MM.1S (cell line): ENCODE results near the gene MIGA2.

Experiments
- DNase-seq: peaks from one replicate; pipeline ENCODE4 v3.0.0-alpha.2; 2015
- H2AFZ ChIP-seq: fragments of 300-600 bp; sonication (generic); 2 replicates; pipeline ENCODE4 v1.6.0; 2016; ENCODE audit warnings: antibody characterized with exemption, low read length
- H3F3A ChIP-seq: fragments of 300-600 bp; sonication (generic); 2 replicates; pipeline ENCODE4 v1.6.1; 2016; ENCODE audit warnings: mild to moderate bottlenecking, antibody characterized with exemption, low read length, moderate library complexity, mixed read lengths; ENCODE audit not compliant: insufficient read depth
- H3K27ac ChIP-seq: fragments of 300-600 bp; sonication (generic); 2 replicates; pipeline ENCODE4 v1.5.1; 2016; ENCODE audit warnings: mild to moderate bottlenecking, low read length
- H3K27me3 ChIP-seq: fragments of 300-600 bp; sonication (generic); replicated peaks from 2 replicates; pipeline ENCODE4 v1.6.0; 2016; ENCODE audit warnings: low read length; ENCODE audit not compliant: insufficient read depth
- H3K36me3 ChIP-seq: fragments of 300-600 bp; sonication (generic); replicated peaks from 2 replicates; pipeline ENCODE4 v1.6.1; 2016; ENCODE audit warnings: mild to moderate bottlenecking, low read length, mixed read lengths; ENCODE audit not compliant: insufficient read depth
- H3K4me1 ChIP-seq: fragments of 300-600 bp; sonication (generic); 2 replicates; pipeline ENCODE4 v1.6.1; 2016; ENCODE audit warnings: low read length, mixed read lengths
- H3K4me2 ChIP-seq: fragments of 300-600 bp; sonication (generic); 2 replicates; pipeline ENCODE4 v1.6.0; 2016; ENCODE audit warnings: low read depth, low read length
- H3K4me3 ChIP-seq: fragments of 300-600 bp; sonication (generic); 2 replicates; pipeline ENCODE4 v1.5.1; 2016; ENCODE audit warnings: low read length, mixed read lengths
- H3K79me2 ChIP-seq: fragments of 300-600 bp; sonication (generic); 2 replicates; pipeline ENCODE4 v1.6.1; 2016; ENCODE audit warnings: mixed run types, low read length, mixed read lengths
- H3K9ac ChIP-seq: fragments of 300-600 bp; sonication (generic); 2 replicates; pipeline ENCODE4 v1.6.1; 2016; ENCODE audit warnings: low read length, mixed read lengths
- H3K9me2 ChIP-seq: fragments of 300-600 bp; sonication (generic); replicated peaks from 2 replicates; pipeline ENCODE4 v1.6.1; 2016; ENCODE audit warnings: mild to moderate bottlenecking, low read length, mixed read lengths; ENCODE audit not compliant: insufficient read depth
- H3K9me3 ChIP-seq: fragments of 300-600 bp; sonication (generic); replicated peaks from 2 replicates; pipeline ENCODE4 v1.6.1; 2016; ENCODE audit warnings: mild to moderate bottlenecking, low read length, mixed read lengths; ENCODE audit not compliant: insufficient read depth
- H4K20me1 ChIP-seq: fragments of 300-600 bp; sonication (generic); 2 replicates; pipeline ENCODE4 v1.6.1; 2016; ENCODE audit warnings: mild to moderate bottlenecking, low read length, moderate library complexity, mixed read lengths; ENCODE audit not compliant: insufficient read depth
- EZH2 ChIP-seq: fragments of 300-600 bp; sonication (generic); optimal IDR thresholded peaks from 2 replicates; pipeline ENCODE3; 2017; ENCODE audit warnings: low read depth, mild to moderate bottlenecking, antibody characterized with exemption, low read length, mixed read lengths
- EZH2phosphoT487 ChIP-seq: fragments of 300-600 bp; sonication (generic); IDR thresholded peaks from 2 replicates; pipeline ENCODE4 v1.6.1; 2018; ENCODE audit warnings: antibody characterized with exemption, low read length
- TF ChIP-seq, protein P1 (sequence below): fragments of 300-600 bp; sonication (generic); IDR thresholded peaks from 2 replicates; pipeline ENCODE4 v1.5.1; 2016; ENCODE audit warnings: antibody characterized with exemption, low read length, mixed read lengths

Gene MIGA2, protein sequence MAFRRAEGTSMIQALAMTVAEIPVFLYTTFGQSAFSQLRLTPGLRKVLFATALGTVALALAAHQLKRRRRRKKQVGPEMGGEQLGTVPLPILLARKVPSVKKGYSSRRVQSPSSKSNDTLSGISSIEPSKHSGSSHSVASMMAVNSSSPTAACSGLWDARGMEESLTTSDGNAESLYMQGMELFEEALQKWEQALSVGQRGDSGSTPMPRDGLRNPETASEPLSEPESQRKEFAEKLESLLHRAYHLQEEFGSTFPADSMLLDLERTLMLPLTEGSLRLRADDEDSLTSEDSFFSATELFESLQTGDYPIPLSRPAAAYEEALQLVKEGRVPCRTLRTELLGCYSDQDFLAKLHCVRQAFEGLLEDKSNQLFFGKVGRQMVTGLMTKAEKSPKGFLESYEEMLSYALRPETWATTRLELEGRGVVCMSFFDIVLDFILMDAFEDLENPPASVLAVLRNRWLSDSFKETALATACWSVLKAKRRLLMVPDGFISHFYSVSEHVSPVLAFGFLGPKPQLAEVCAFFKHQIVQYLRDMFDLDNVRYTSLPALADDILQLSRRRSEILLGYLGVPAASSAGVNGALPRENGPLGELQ

DNA sequence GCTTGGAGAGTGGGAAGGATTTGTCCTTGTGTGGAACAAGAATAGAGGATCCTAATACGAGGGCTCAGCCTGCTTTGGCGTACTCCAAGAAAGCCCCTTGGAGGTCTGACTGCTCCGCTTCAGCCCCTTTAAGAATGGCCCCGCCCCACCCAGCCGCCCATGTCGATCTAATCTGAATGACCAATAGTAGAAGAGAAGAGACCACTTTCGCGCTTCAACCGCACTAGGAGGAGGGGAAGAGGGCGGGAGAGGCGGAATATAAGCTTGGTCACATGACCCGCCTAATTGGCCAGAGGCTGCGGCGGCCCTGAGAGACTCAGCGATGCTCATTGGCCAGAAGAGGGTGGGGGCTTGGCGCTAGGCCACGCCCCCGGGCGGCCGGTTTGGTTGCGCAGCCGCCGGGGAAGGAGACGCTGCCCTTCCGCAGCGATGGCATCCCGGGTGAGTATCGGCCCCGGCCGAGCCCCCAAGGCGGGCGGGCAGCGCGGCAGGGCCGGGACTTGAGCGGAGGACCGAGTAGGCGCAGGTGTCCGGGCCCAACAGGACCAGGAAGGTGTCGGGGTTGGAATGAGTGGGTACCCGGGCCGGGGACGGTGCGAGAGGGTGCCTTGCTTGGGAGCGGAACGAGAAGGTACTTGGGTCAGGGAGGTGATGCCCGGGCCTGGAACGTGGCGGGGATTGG is at the start of gene MIGA2:
TSS of gene MIGA2 (plus strand) at position 386 of the 682 bp plus-strand sequence. CDS start 3,969 bp downstream, outside the sequence.
- peak within 1 kb of the TSS; percentile 92 for H3K4me2 ChIP-seq
- H3K9me3 ChIP-seq, result no peaks in the 10 kb centered on the region
- H3K4me3 ChIP-seq, result peak within 1 kb of the TSS; percentile 98
- H3K9me2 ChIP-seq, result no peaks in the 10 kb centered on the region
- H2AFZ ChIP-seq, result peak within 1 kb of the TSS; percentile 99
- TF ChIP-seq, protein P1, sequence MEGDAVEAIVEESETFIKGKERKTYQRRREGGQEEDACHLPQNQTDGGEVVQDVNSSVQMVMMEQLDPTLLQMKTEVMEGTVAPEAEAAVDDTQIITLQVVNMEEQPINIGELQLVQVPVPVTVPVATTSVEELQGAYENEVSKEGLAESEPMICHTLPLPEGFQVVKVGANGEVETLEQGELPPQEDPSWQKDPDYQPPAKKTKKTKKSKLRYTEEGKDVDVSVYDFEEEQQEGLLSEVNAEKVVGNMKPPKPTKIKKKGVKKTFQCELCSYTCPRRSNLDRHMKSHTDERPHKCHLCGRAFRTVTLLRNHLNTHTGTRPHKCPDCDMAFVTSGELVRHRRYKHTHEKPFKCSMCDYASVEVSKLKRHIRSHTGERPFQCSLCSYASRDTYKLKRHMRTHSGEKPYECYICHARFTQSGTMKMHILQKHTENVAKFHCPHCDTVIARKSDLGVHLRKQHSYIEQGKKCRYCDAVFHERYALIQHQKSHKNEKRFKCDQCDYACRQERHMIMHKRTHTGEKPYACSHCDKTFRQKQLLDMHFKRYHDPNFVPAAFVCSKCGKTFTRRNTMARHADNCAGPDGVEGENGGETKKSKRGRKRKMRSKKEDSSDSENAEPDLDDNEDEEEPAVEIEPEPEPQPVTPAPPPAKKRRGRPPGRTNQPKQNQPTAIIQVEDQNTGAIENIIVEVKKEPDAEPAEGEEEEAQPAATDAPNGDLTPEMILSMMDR, result no peak
- no peak for TF ChIP-seq EZH2
- no peak for TF ChIP-seq EZH2phosphoT487
- no peaks in the 10 kb centered on the region for H4K20me1 ChIP-seq
- H3K27ac ChIP-seq, result peak within 1 kb of the TSS; percentile 37; the same call in 1 of the 2 replicates
- peaks cover 5% of the 10 kb centered on the region; the same call in 1 of the 2 replicates for H3F3A ChIP-seq
- DNase-seq, result peak; percentile 99
- H3K4me1 ChIP-seq, result peaks cover 14% of the 10 kb centered on the region
- H3K27me3 ChIP-seq, result no peaks in the 10 kb centered on the region
- H3K9ac ChIP-seq, result peak within 1 kb of the TSS; percentile 81
- no peaks in the 10 kb centered on the region for H3K36me3 ChIP-seq
- peaks cover 34% of the 10 kb centered on the region for H3K79me2 ChIP-seq

DNA sequence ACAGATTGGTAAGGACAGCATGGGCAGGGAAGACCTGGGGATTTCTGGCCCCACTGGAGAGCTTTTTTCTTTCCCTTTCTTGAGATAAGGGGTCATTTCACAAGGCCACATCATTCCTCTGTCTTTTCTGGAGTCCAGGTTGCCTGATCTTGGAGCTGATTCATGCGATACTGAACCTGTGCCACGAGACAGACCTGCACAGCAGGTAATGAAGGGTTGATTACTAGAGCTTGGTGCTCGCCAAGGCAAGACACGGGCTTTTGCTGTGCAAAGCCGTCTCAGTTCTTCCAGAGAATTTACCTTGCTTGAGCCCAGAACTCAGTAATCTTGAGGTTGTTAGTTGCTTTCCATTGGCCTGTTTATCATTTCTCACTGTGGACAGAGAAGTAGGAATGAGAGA is 49.8 kb upstream of the MIGA2 start:
- no peak for DNase-seq
- H3K4me1 ChIP-seq, result no peaks in the 10 kb centered on the region
- H3F3A ChIP-seq, result no peaks in the 10 kb centered on the region
- H2AFZ ChIP-seq, result no peak overlapping the region
- H3K9ac ChIP-seq, result no peak overlapping the region
- H3K9me2 ChIP-seq, result no peaks in the 10 kb centered on the region
- H3K4me3 ChIP-seq, result no peak overlapping the region
- H4K20me1 ChIP-seq, result no peaks in the 10 kb centered on the region
- no peak overlapping the region for H3K4me2 ChIP-seq
- peaks cover 11% of the 10 kb centered on the region; the same call in 1 of the 2 replicates for H3K36me3 ChIP-seq
- no peaks in the 10 kb centered on the region for H3K27me3 ChIP-seq
- H3K27ac ChIP-seq, result no peak overlapping the region
- H3K9me3 ChIP-seq, result no peaks in the 10 kb centered on the region
- TF ChIP-seq, protein P1, result no peak
- TF ChIP-seq EZH2phosphoT487 (no peak), EZH2 (no peak)
- H3K79me2 ChIP-seq, result no peaks in the 10 kb centered on the region

DNA sequence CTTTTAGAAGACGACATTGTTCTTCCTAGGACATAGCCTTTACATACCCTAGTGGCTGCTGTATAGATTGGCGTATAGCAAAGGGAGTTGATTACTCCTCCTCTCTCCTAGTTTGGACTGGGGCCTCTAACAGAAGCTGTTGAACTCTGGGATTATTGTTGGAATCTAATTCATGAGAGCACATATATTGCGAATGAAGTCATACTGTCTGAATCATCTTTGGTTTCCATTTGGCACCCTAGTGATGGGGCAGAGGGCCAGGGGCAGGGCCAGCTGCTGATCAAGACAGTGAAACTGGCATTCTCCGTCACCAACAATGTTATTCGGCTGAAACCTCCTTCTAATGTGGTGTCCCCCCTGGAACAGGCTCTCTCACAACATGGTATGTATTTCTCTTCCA is 48.6 kb upstream of the MIGA2 start:
- H2AFZ ChIP-seq, result no peak overlapping the region
- H3F3A ChIP-seq, result no peaks in the 10 kb centered on the region
- H3K9ac ChIP-seq, result no peak overlapping the region
- no peak overlapping the region for H3K27ac ChIP-seq
- TF ChIP-seq EZH2phosphoT487, result no peak
- TF ChIP-seq, protein P1, result no peak
- no peak for TF ChIP-seq EZH2
- no peaks in the 10 kb centered on the region for H3K79me2 ChIP-seq
- H3K9me2 ChIP-seq, result no peaks in the 10 kb centered on the region
- H3K4me3 ChIP-seq, result no peak overlapping the region
- no peaks in the 10 kb centered on the region for H3K4me1 ChIP-seq
- peaks cover 11% of the 10 kb centered on the region; the same call in 1 of the 2 replicates for H3K36me3 ChIP-seq
- H4K20me1 ChIP-seq, result no peaks in the 10 kb centered on the region
- H3K27me3 ChIP-seq, result no peaks in the 10 kb centered on the region
- H3K9me3 ChIP-seq, result no peaks in the 10 kb centered on the region
- no peak overlapping the region for H3K4me2 ChIP-seq
- no peak for DNase-seq
